Uterus (tissue), 4 donors: ENCODE results near the gene TTLL4. TPM values are rescaled to one million over a fixed set of nuclear protein-coding genes. Genes with fewer than 3 reads are reported as not detected.

Source experiments
- DNase-seq, 2 donors: peaks; one replicate each; pipeline ENCODE4 v3.0.0-alpha.2; 2019 to 2020
- H3K27ac ChIP-seq, 2 donors: fragments of 200-600 bp; sonication (generic); 1 replicate in 1 of 2; 2 replicates in 1 of 2; pipeline ENCODE4 v1.5.1; 2016 to 2018
- H3K27me3 ChIP-seq, 2 donors: fragments of 200-600 bp; sonication (generic); one replicate each; pipeline ENCODE4 v1.5.1; 2018 to 2019; ENCODE audit warnings: control low read depth in 1 of 2
- H3K36me3 ChIP-seq, 2 donors: fragments of 200-600 bp; sonication (generic); one replicate each; pipeline ENCODE4 v1.5.1; 2019; ENCODE audit warnings: control low read depth in 1 of 2
- H3K4me1 ChIP-seq, 2 donors: fragments of 200-600 bp; sonication (generic); one replicate each; pipeline ENCODE4 v1.5.1; 2018 to 2019; ENCODE audit warnings: control low read depth in 1 of 2
- H3K4me3 ChIP-seq, 2 donors: fragments of 200-600 bp; sonication (generic); 1 replicate in 1 of 2; 2 replicates in 1 of 2; pipeline ENCODE4 v1.5.1; 2018 to 2019; ENCODE audit warnings: mild to moderate bottlenecking in 1 of 2
- H3K9me3 ChIP-seq, 2 donors: fragments of 200-600 bp; sonication (generic); one replicate each; pipeline ENCODE4 v1.5.1; 2019; ENCODE audit warnings: control low read depth in 1 of 2
- POLR2A ChIP-seq, 2 donors: fragments of 450-650 bp; IDR thresholded peaks; one replicate each; pipeline ENCODE4 v1.6.1; 2016; ENCODE audit warnings: antibody characterized with exemption in 2 of 2, mild to moderate bottlenecking in 1 of 2, moderate library complexity in 1 of 2
- intact Hi-C: fragments of 100-400 bp; cut with DNase I; formaldehyde crosslinking; loops from one replicate; pipeline ENCODE4 v1.15.1; 2023; ENCODE audit warnings: low total_unique reads
- total RNA-seq, 4 donors: library from RNA; depleted of rRNA in 3 of 4; stranded (reverse); fragments of >200 nt in 3 of 4; gene quantifications; one replicate each; pipeline versions ENCODE4 v1.1.0 to v1.2.4, GENCODE V29; 2014 to 2023
- TF ChIP-seq, protein P1 (sequence below), 4 experiments: fragments of 200-600 bp in 2 of 4; fragments of 450-650 bp in 2 of 4; sonication (generic) in 2 of 4; IDR thresholded peaks; one replicate each; pipeline ENCODE4 v1.5.1; 2016 to 2019; ENCODE audit warnings: antibody characterized with exemption in 4 of 4, mild to moderate bottlenecking in 2 of 4, moderate library complexity in 1 of 4
- donor health status: DM: yes; HTN: yes; CAD: no.

Gene TTLL4
- total RNA-seq, 4 donors from 2014 or later: 13.1 to 117 (median 25.7) TPM

GRCh38 chr2:218720048-218721041 is 9.7 kb downstream of the TTLL4 start:
- DNase-seq: no peak
- H3K27ac ChIP-seq: no peak overlapping the region
- intact Hi-C loops: no loop called here
- TF ChIP-seq, protein P1, sequence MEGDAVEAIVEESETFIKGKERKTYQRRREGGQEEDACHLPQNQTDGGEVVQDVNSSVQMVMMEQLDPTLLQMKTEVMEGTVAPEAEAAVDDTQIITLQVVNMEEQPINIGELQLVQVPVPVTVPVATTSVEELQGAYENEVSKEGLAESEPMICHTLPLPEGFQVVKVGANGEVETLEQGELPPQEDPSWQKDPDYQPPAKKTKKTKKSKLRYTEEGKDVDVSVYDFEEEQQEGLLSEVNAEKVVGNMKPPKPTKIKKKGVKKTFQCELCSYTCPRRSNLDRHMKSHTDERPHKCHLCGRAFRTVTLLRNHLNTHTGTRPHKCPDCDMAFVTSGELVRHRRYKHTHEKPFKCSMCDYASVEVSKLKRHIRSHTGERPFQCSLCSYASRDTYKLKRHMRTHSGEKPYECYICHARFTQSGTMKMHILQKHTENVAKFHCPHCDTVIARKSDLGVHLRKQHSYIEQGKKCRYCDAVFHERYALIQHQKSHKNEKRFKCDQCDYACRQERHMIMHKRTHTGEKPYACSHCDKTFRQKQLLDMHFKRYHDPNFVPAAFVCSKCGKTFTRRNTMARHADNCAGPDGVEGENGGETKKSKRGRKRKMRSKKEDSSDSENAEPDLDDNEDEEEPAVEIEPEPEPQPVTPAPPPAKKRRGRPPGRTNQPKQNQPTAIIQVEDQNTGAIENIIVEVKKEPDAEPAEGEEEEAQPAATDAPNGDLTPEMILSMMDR (IDR thresholded peaks at IDR 0.05): no peak
- no peak for TF ChIP-seq POLR2A (IDR thresholded peaks at IDR 0.05)
- H3K36me3 ChIP-seq: no peaks in the 10 kb centered on the region
- no peak overlapping the region for H3K4me3 ChIP-seq
- no peaks in the 10 kb centered on the region for H3K9me3 ChIP-seq
- H3K27me3 ChIP-seq: no peaks in the 10 kb centered on the region
- H3K4me1 ChIP-seq: no peaks in the 10 kb centered on the region

DNA sequence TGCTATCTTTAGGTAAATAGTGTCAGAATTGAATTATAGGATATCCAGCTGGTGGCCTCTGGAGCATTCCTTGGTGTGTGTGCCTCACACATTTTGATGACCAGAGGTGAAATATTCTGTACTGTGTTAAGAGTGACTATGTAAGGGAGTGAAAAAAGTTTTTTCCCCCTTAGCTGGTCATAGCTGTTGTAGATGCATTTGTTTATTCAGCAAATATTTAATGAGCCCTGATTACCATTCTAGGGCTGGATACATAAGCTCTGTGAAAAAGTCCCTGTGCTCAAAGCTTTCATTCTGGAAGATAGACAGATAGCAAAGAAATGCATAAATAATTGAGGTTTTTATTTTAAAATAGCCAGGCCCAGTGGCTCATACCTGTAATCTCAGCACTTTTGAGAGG is 10.9 kb downstream of the TTLL4 start:
- H3K4me3 ChIP-seq: no peak overlapping the region
- no peak for DNase-seq
- H3K36me3 ChIP-seq: no peaks in the 10 kb centered on the region
- H3K9me3 ChIP-seq: no peaks in the 10 kb centered on the region
- H3K27me3 ChIP-seq: no peaks in the 10 kb centered on the region
- intact Hi-C loops: no loop called here
- no peak for TF ChIP-seq POLR2A (IDR thresholded peaks at IDR 0.05)
- TF ChIP-seq, protein P1 (IDR thresholded peaks at IDR 0.05): no peak
- H3K27ac ChIP-seq: no peak overlapping the region
- H3K4me1 ChIP-seq: no peaks in the 10 kb centered on the region

GRCh38 chr2:218721934-218722333 is 11.3 kb downstream of the TTLL4 start:
- no peaks in the 10 kb centered on the region for H3K36me3 ChIP-seq
- no peaks in the 10 kb centered on the region for H3K27me3 ChIP-seq
- intact Hi-C loops: no loop called here
- no peaks in the 10 kb centered on the region for H3K4me1 ChIP-seq
- TF ChIP-seq POLR2A (IDR thresholded peaks at IDR 0.05): no peak
- TF ChIP-seq, protein P1 (IDR thresholded peaks at IDR 0.05): no peak
- H3K4me3 ChIP-seq: no peak overlapping the region
- H3K27ac ChIP-seq: no peak overlapping the region
- no peaks in the 10 kb centered on the region for H3K9me3 ChIP-seq
- no peak for DNase-seq

GRCh38 chr2:218722419-218722818 is 11.8 kb downstream of the TTLL4 start:
- TF ChIP-seq POLR2A (IDR thresholded peaks at IDR 0.05): no peak
- TF ChIP-seq, protein P1 (IDR thresholded peaks at IDR 0.05): no peak
- H3K27ac ChIP-seq: no peak overlapping the region
- no peaks in the 10 kb centered on the region for H3K4me1 ChIP-seq
- intact Hi-C loops: no loop called here
- H3K36me3 ChIP-seq: no peaks in the 10 kb centered on the region
- no peak for DNase-seq
- H3K9me3 ChIP-seq: no peaks in the 10 kb centered on the region
- no peaks in the 10 kb centered on the region for H3K27me3 ChIP-seq
- no peak overlapping the region for H3K4me3 ChIP-seq
